HepG2 (cell line): ENCODE results near the gene OTC. TPM values are rescaled to one million over a fixed set of nuclear protein-coding genes. Genes with fewer than 3 reads are reported as not detected.

Experiments used
- ATAC-seq: fragments of 200-7000 bp; cut with Tn5 transposase; 3 replicates; pipeline ENCODE4 v1.9.1; 2020; ENCODE audit warnings: mild to moderate bottlenecking, moderate library complexity
- BruUV-seq: library from RNA; stranded (reverse); fragments of 400-500 nt; replicated peaks from 2 replicates; lab custom pipeline; 2021; lab: Mats Ljungman, UMichigan
- CTCF ChIA-PET: fragments of 300-600 bp; formaldehyde crosslinking; extraction: SDS; loops from one replicate; lab custom pipeline; 2021; ENCODE audit warnings: low total read pairs, inconsistent platforms, low intra/inter-chr PET ratio; lab: Yijun Ruan, JAX
- POLR2A ChIA-PET: fragments of 350-600 bp; sonication (Branson Sonifier 250); formaldehyde crosslinking; loops from one replicate; lab custom pipeline; 2020; ENCODE audit warnings: antibody characterized with exemption, inconsistent platforms; lab: Yijun Ruan, JAX
- DNase-seq: peaks from one replicate; pipeline ENCODE4 v3.0.0-alpha.2; 2015; ENCODE audit warnings: low spot score
- FAIRE-seq: peaks from 3 replicates; lab custom pipeline; 2011; peaks lifted over from hg19 to GRCh38; lab: Jason Lieb, UNC
- H2AFZ ChIP-seq: one replicate; pipeline ENCODE4 v1.6.1; 2011; ENCODE audit warnings: low read length, inconsistent platforms
- H3K27ac ChIP-seq: fragments of 300-600 bp; 3 replicates; pipeline ENCODE4 v1.8.0; 2011; ENCODE audit warnings: mixed run types, mild to moderate bottlenecking, mixed read lengths, low read length, inconsistent platforms; ENCODE audit not compliant: insufficient read depth; ENCODE audit errors: extremely low read length
- H3K27me3 ChIP-seq, 2 experiments: fragments of 200-600 bp in 1 of 2; 2 replicates in 1 of 2; 3 replicates in 1 of 2; pipeline versions ENCODE4 v1.6.0 to v1.8.0; 2011; ENCODE audit warnings: low read length in 2 of 2, mild to moderate bottlenecking in 2 of 2, moderate library complexity in 2 of 2, inconsistent platforms in 1 of 2; ENCODE audit not compliant: insufficient read depth in 2 of 2, control insufficient read depth in 1 of 2
- H3K36me3 ChIP-seq, 2 experiments: fragments of 200-600 bp in 1 of 2; replicated peaks in 1 of 2; 2 replicates in 1 of 2; 3 replicates in 1 of 2; pipeline versions ENCODE4 v1.5.1 to v1.8.0; 2011; ENCODE audit warnings: low read length in 2 of 2, inconsistent platforms in 1 of 2; ENCODE audit not compliant: insufficient read depth in 2 of 2, control insufficient read depth in 1 of 2
- H3K4me1 ChIP-seq: 2 replicates; pipeline ENCODE4 v1.5.1; 2012; ENCODE audit warnings: low read length, inconsistent platforms; ENCODE audit not compliant: insufficient read depth
- H3K4me2 ChIP-seq: 2 replicates; pipeline ENCODE4 v1.6.0; 2011; ENCODE audit warnings: low read depth, low read length, inconsistent platforms
- H3K4me3 ChIP-seq, 3 experiments: fragments of 200-600 bp in 1 of 3; sonication (generic), shearing (Covaris generic) in 1 of 3; replicated peaks in 1 of 3; 2 replicates each; pipeline ENCODE4 v1.5.1; 2011 to 2016; ENCODE audit warnings: low read length in 3 of 3, inconsistent platforms in 2 of 3, low read depth in 2 of 3, mild to moderate bottlenecking in 2 of 3, control low read depth in 1 of 3, mixed read lengths in 1 of 3; ENCODE audit not compliant: insufficient read depth in 1 of 3
- H3K79me2 ChIP-seq: one replicate; pipeline ENCODE4 v1.6.1; 2011; ENCODE audit warnings: low read length, inconsistent platforms; ENCODE audit not compliant: insufficient read depth
- H3K9ac ChIP-seq: 2 replicates; pipeline ENCODE4 v1.6.0; 2011; ENCODE audit warnings: mild to moderate bottlenecking, low read depth, low read length, inconsistent platforms; ENCODE audit not compliant: insufficient read depth
- H3K9me3 ChIP-seq: 2 replicates; pipeline ENCODE4 v1.5.1; 2012; ENCODE audit warnings: mild to moderate bottlenecking, low read length
- H4K20me1 ChIP-seq: 2 replicates; pipeline ENCODE4 v1.6.0; 2011; ENCODE audit warnings: inconsistent platforms, mild to moderate bottlenecking, low read length, moderate library complexity; ENCODE audit not compliant: insufficient read depth
- CSRNP2 ChIP-seq: sonication (generic); formaldehyde crosslinking; conservative IDR thresholded peaks from 2 replicates; pipeline ENCODE4 v1.8.0; 2022; ENCODE audit warnings: low read depth, missing genetic modification reagents
- PAX8 ChIP-seq: sonication (generic); formaldehyde crosslinking; IDR thresholded peaks from 2 replicates; pipeline ENCODE4 v1.8.0; 2022; ENCODE audit warnings: mild to moderate bottlenecking, missing genetic modification reagents, borderline replicate concordance
- RFX5 ChIP-seq: IDR thresholded peaks from 2 replicates; pipeline ENCODE4 v1.6.1; 2011; ENCODE audit warnings: low read depth, low read length, improper control_type of control experiment
- TCF12 ChIP-seq, 2 experiments: fragments of 450-650 bp in 1 of 2; sonication (generic) in 1 of 2; formaldehyde crosslinking in 1 of 2; IDR thresholded peaks; 2 replicates each; pipeline versions ENCODE4 v1.6.1 to v1.8.0; 2017 to 2022; ENCODE audit warnings: antibody characterized with exemption in 1 of 2, mild to moderate bottlenecking in 1 of 2, missing genetic modification reagents in 1 of 2, moderate library complexity in 1 of 2
- ZNF30 ChIP-seq: sonication (generic); formaldehyde crosslinking; IDR thresholded peaks from 2 replicates; pipeline ENCODE4 v1.5.0; 2020; ENCODE audit warnings: mild to moderate bottlenecking, missing genetic modification reagents
- ZNF530 ChIP-seq: sonication (generic); formaldehyde crosslinking; IDR thresholded peaks from 2 replicates; pipeline ENCODE4 v1.5.0; 2020; ENCODE audit warnings: low read depth, mild to moderate bottlenecking, missing genetic modification reagents
- WGBS: methylation state at CpG from one replicate; pipeline ENCODE4 v1.1.6; 2017; ENCODE audit warnings: low lambda C conversion rate; 5-methylcytosine and 5-hydroxymethylcytosine counted together
- in situ Hi-C: cut with HindIII; loops from 2 replicates; pipeline ENCODE4 v1.10.0; 2017; ENCODE audit warnings: low pct_unique_long_range_greater_than_20kb; ENCODE audit not compliant: extremely low pct_ligation_motif_present
- intact Hi-C: fragments of 100-400 bp; cut with micrococcal nuclease; formaldehyde crosslinking; loops from one replicate; pipeline ENCODE4 v1.10.0; 2022; ENCODE audit not compliant: unreplicated experiment
- polyA plus RNA-seq, 8 experiments: library from polyadenylated mRNA; depleted of rRNA in 3 of 8; stranded (reverse) in 7 of 8; unstranded in 1 of 8; fragments of >200 nt; fragmentation: Illumina TruSeq in 4 of 8; extraction: Trizol in 4 of 8; gene quantifications; 2 replicates each; pipeline versions ENCODE4 v1.2.1 to v1.2.3, GENCODE V29; 2011 to 2016; ENCODE audit warnings: low read depth in 4 of 8, missing spikeins in 1 of 8, mixed read lengths in 1 of 8; ENCODE audit not compliant: insufficient read depth in 1 of 8
- total RNA-seq, 5 experiments: library from RNA; depleted of rRNA; stranded (reverse); fragments of >200 nt; fragmentation: Illumina TruSeq; extraction: Trizol; gene quantifications; 2 replicates each; pipeline ENCODE4 v1.2.3, GENCODE V29; 2016; ENCODE audit warnings: low read depth in 1 of 5
- TF ChIP-seq, protein P1 (sequence below): sonication (generic); formaldehyde crosslinking; IDR thresholded peaks from 2 replicates; pipeline ENCODE4 v1.8.0; 2022; ENCODE audit warnings: missing genetic modification reagents, mild to moderate bottlenecking, inconsistent platforms, borderline replicate concordance
- TF ChIP-seq, protein P2 (sequence below): sonication (generic); formaldehyde crosslinking; IDR thresholded peaks from 2 replicates; pipeline ENCODE4 v1.5.0; 2020; ENCODE audit warnings: mild to moderate bottlenecking, low read depth, missing genetic modification reagents, borderline replicate concordance

OTC gene
- total and polyA plus RNA-seq, 2 of the 13 experiments (the other 11 are each of a cell fraction or from before 2014, with no cell fraction given): 0.04 to 1.8 TPM

- Histone ChIP-seq H3K4me1 (peaks cover 21% of the 10 kb centered on the region), H3K4me2 (no peak overlapping the region), H4K20me1 (no peaks in the 10 kb centered on the region), H3K9me3 (no peaks in the 10 kb centered on the region), H3K27me3 (no peaks in the 10 kb centered on the region), H3K79me2 (no peaks in the 10 kb centered on the region), H3K4me3 (no peak overlapping the region), H2AFZ (no peak overlapping the region)
- 88% methylated on average over 4 of the region's 4 CpGs for WGBS
- in situ Hi-C loops: no loop called here
- FAIRE-seq: no peak
- intact Hi-C loops: no loop called here
- CTCF ChIA-PET: no interaction called here
- POLR2A ChIA-PET: no interaction called here
- BruUV-seq: no TSS peak
- TF ChIP-seq ZNF530 (CRISPR knock-in tag) (no peak), PAX8 (no peak), ZNF30 (CRISPR knock-in tag) (no peak)
- TF ChIP-seq, protein P1, sequence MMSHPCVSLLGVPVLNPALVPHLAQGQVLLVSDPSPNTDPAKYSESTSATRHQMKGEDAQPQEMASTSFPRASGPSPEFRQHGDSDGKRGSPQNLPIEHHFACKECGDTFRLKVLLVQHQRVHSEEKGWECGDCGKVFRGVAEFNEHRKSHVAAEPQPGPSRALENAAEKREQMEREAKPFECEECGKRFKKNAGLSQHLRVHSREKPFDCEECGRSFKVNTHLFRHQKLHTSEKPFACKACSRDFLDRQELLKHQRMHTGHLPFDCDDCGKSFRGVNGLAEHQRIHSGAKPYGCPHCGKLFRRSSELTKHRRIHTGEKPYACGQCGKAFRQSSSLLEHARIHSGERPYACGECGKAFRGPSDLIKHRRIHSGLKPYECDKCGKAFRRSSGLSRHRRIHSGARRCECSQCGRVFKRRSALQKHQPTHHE (CRISPR knock-in tag): no peak
- TF ChIP-seq, all 625 proteins: peak for 0
- Histone ChIP-seq H3K36me3 (no peaks in the 10 kb centered on the region; a peak in 1 of 5 replicates), H3K9ac (no peak overlapping the region), H3K27ac (no peak overlapping the region)
- DNase-seq (no peak), ATAC-seq (no peak)
These were observed 33.8 kb upstream of the OTC start for GRCh38 chrX:38318606-38319005.

DNA sequence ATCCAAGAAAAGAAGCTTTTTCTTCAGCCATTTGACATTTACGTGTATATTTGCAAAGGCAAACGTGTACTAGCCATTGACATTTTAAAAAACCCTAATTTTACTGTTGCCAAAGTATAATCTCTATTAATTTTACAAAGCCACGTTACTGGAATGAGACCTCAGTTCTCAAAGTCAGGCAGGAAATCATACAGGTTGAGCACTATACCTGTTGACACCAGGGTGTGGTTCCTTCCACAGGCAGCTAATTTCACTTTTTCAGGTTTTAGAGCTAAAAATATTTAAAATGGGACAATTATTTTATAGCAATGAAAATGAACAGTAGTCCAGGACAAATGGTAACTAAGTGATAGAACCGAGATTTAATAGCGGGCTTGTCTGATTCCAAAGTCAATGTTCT, 31.6 kb upstream of the OTC start:
- Histone ChIP-seq H3K9me3 (no peaks in the 10 kb centered on the region), H3K36me3 (no peaks in the 10 kb centered on the region; a peak in 1 of 5 replicates), H3K4me2 (no peak overlapping the region), H3K27ac (no peak overlapping the region), H2AFZ (no peak overlapping the region), H3K27me3 (no peaks in the 10 kb centered on the region), H3K4me3 (no peak overlapping the region), H3K9ac (no peak overlapping the region)
- ChIA-PET POLR2A (no interaction called here), CTCF (no interaction called here)
- in situ Hi-C loops (no loop called here), intact Hi-C loops (no loop called here)
- DNase-seq: no peak
- no peak for ATAC-seq
- no peak for FAIRE-seq
- TF ChIP-seq CSRNP2 (no peak), TCF12 (IDR thresholded peaks at IDR 0.05) (no peak), TCF12 (CRISPR knock-in tag; IDR thresholded peaks at IDR 0.05) (no peak), RFX5 (no peak)
- TF ChIP-seq, protein P2, sequence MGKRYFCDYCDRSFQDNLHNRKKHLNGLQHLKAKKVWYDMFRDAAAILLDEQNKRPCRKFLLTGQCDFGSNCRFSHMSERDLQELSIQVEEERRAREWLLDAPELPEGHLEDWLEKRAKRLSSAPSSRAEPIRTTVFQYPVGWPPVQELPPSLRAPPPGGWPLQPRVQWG: no peak
- TF ChIP-seq, all 625 proteins: peak for 0
- WGBS: 99% methylated on average over 5 of the region's 5 CpGs
- Histone ChIP-seq H4K20me1 (no peaks in the 10 kb centered on the region), H3K79me2 (peaks cover 4% of the 10 kb centered on the region), H3K4me1 (peaks cover 39% of the 10 kb centered on the region)
- no TSS peak for BruUV-seq
